ENCODE measurements around the gene GNG5.
"Not testable (repeated sequence)": the region's sequence is repeated elsewhere in the genome, so short reads cannot be mapped to it uniquely, and the experiment has no call there.

The GNG5 gene

GRCh38 chr1:84524590-84524989, 18.2 kb upstream of the GNG5 start:
- no peak for TF ChIP-seq CTCF (conservative IDR thresholded peaks at IDR 0.05)
- no peak overlapping the region for H3K27ac ChIP-seq

- H3K27ac ChIP-seq, result no peak overlapping the region
- no peak for TF ChIP-seq CTCF (conservative IDR thresholded peaks at IDR 0.05)
Measured at GRCh38 chr1:84510668-84511067, 4.3 kb upstream of the GNG5 start.

GRCh38 chr1:84510165-84510564, 3.8 kb upstream of the GNG5 start:
- TF ChIP-seq CTCF (conservative IDR thresholded peaks at IDR 0.05), result no peak

GRCh38 chr1:84509029-84509428, 2.6 kb upstream of the GNG5 start:
- H3K27ac ChIP-seq, result no peak overlapping the region
- no peak for TF ChIP-seq CTCF (conservative IDR thresholded peaks at IDR 0.05)

More at GRCh38 chr1:84510165-84510564, 3.8 kb upstream of the GNG5 start:
- no peak overlapping the region for H3K27ac ChIP-seq

GRCh38 chr1:84508510-84508909, 2.1 kb upstream of the GNG5 start:
- no peak for TF ChIP-seq CTCF (conservative IDR thresholded peaks at IDR 0.05)
- no peak overlapping the region for H3K27ac ChIP-seq

GRCh38 chr1:84507887-84508286, 1.5 kb upstream of the GNG5 start:
- H3K27ac ChIP-seq, result not testable (repeated sequence)

GRCh38 chr1:84506729-84507453, 510 bp upstream of the GNG5 start:
- no peak for TF ChIP-seq CTCF (conservative IDR thresholded peaks at IDR 0.05)
- peak overlapping the region; percentile 88 for H3K27ac ChIP-seq

GRCh38 chr1:84505493-84506001, 834 bp downstream of the GNG5 start:
- H3K27ac ChIP-seq, result peak overlapping the region; percentile 88
- TF ChIP-seq CTCF (conservative IDR thresholded peaks at IDR 0.05), result no peak

Measured in VCaP (cell line).